ENCODE results near the gene TP53TG5.

The TP53TG5 gene

GRCh38 chr20:45350217-45350616 lies 27.9 kb downstream of the TP53TG5 start:
- Histone ChIP-seq H2BK15ac (replicated peaks; ENCODE audit: low read depth) (no peak overlapping the region), H3K56ac (ENCODE audit: low read length) (no peak overlapping the region), H3K9ac (ENCODE audit: low read length) (no peak overlapping the region), H4K8ac (ENCODE audit: low read depth, low read length) (no peak overlapping the region), H3K27ac (ENCODE audit: low read depth, low read length) (no peak overlapping the region), H2BK5ac (ENCODE audit: low read length) (no peak overlapping the region), H2AK5ac (ENCODE audit: low read length) (no peak overlapping the region), H3K4ac (ENCODE audit: low read depth, low read length) (no peak overlapping the region), H3K36me3 (ENCODE audit: control insufficient read depth, insufficient read depth, low read length) (no peaks in the 10 kb centered on the region), H3K23ac (ENCODE audit: low read length) (no peak overlapping the region), H3K27me3 (ENCODE audit: insufficient read depth, low read length, poor library complexity) (no peaks in the 10 kb centered on the region), H3K79me1 (ENCODE audit: low read length) (peaks cover 9% of the 10 kb centered on the region), H2BK120ac (ENCODE audit: low read depth, low read length) (no peak overlapping the region), H3K79me2 (ENCODE audit: control insufficient read depth, insufficient read depth, low read length) (peaks cover 25% of the 10 kb centered on the region), H3K4me1 (ENCODE audit: control insufficient read depth, low read depth, low read length) (peaks cover 13% of the 10 kb centered on the region), H3K4me2 (ENCODE audit: low read length) (no peak overlapping the region), H4K5ac (ENCODE audit: low read length) (no peak overlapping the region), H3K4me3 (ENCODE audit: low read length) (no peak overlapping the region), H3K18ac (ENCODE audit: low read length) (no peak overlapping the region)
- DNase-seq: no peak
- no CpG with 5 or more reads among the region's 1 CpG for WGBS (ENCODE audit: extremely low coverage, insufficient coverage, low lambda C conversion rate)

GRCh38 chr20:45347936-45348778 lies 30.0 kb downstream of the TP53TG5 start, which contains the start of gene SDC4:
Gene SDC4 (minus strand): TSS chr20:45348424. CDS start chr20:45348384, 40 bp downstream.
- no peak within 1 kb of the TSS for H3K23ac ChIP-seq (ENCODE audit: low read length)
- peak within 1 kb of the TSS; percentile 72 for H3K9ac ChIP-seq (ENCODE audit: low read length)
- no peak within 1 kb of the TSS for H2BK15ac ChIP-seq (replicated peaks; ENCODE audit: low read depth)
- H4K8ac ChIP-seq (ENCODE audit: low read depth, low read length): no peak within 1 kb of the TSS
- H2BK5ac ChIP-seq (ENCODE audit: low read length): peak within 1 kb of the TSS; percentile 45
- H3K27ac ChIP-seq (ENCODE audit: low read depth, low read length): no peak within 1 kb of the TSS
- no peaks in the 10 kb centered on the region for H3K36me3 ChIP-seq (ENCODE audit: control insufficient read depth, insufficient read depth, low read length)
- WGBS (ENCODE audit: extremely low coverage, insufficient coverage, low lambda C conversion rate): no CpG with 5 or more reads among the region's 77 CpGs
- peak within 1 kb of the TSS; percentile 71 for H3K18ac ChIP-seq (ENCODE audit: low read length)
- peak within 1 kb of the TSS; percentile 39 for H3K4me2 ChIP-seq (ENCODE audit: low read length)
- peaks cover 39% of the 10 kb centered on the region for H3K79me2 ChIP-seq (ENCODE audit: control insufficient read depth, insufficient read depth, low read length)
- no peak within 1 kb of the TSS for H2AK5ac ChIP-seq (ENCODE audit: low read length)
- peaks cover 14% of the 10 kb centered on the region for H3K79me1 ChIP-seq (ENCODE audit: low read length)
- peak within 1 kb of the TSS; percentile 82 for H3K4ac ChIP-seq (ENCODE audit: low read depth, low read length)
- peaks cover 30% of the 10 kb centered on the region for H3K4me1 ChIP-seq (ENCODE audit: control insufficient read depth, low read depth, low read length)
- peak within 1 kb of the TSS; percentile 92 for H3K56ac ChIP-seq (ENCODE audit: low read length)
- DNase-seq: peak; percentile 59
- no peaks in the 10 kb centered on the region for H3K27me3 ChIP-seq (ENCODE audit: insufficient read depth, low read length, poor library complexity)
- H3K4me3 ChIP-seq (ENCODE audit: low read length): peak within 1 kb of the TSS; percentile 70
- no peak within 1 kb of the TSS for H4K5ac ChIP-seq (ENCODE audit: low read length)
- no peak within 1 kb of the TSS for H2BK120ac ChIP-seq (ENCODE audit: low read depth, low read length)

DNA sequence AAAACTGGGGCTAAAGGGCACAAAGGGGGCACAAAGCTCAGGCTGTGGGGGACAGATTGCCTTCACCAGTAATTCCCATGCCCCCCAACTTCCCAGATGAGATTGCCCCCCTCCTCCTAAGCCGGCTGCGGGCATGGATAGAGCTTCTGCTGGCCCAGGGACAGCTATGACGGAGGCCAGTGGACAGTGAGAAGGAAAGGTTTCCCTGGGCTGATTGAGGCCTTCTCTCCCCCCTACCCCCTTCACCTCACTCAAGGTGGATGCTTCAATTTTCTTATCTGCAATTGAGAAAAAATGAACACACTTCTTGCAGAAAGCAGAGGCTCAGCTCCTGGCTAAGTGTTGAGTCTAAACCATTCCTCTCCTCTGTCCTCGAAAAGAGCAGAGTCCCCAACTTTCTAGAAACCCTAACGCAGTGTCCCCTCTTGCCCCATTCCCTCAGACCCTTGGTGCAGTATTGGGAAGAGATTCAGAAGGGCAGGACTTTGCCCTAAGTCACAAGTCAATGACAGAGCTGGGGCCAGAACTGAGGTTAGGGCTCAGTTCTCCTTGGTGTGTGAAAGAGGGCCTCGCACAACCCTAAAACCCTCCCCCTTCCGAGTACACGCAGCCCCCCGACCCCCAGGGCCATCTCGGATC lies 30.7 kb downstream of the TP53TG5 start:
- H3K4me1 ChIP-seq (ENCODE audit: control insufficient read depth, low read depth, low read length): peaks cover 37% of the 10 kb centered on the region
- no peak for DNase-seq
- peak overlapping the region; percentile 25 for H3K18ac ChIP-seq (ENCODE audit: low read length)
- H3K4me3 ChIP-seq (ENCODE audit: low read length): peak overlapping the region; percentile 70
- peak overlapping the region; percentile 82 for H3K4ac ChIP-seq (ENCODE audit: low read depth, low read length)
- peak overlapping the region; percentile 39 for H3K4me2 ChIP-seq (ENCODE audit: low read length)
- no peak overlapping the region for H2BK120ac ChIP-seq (ENCODE audit: low read depth, low read length)
- peaks cover 16% of the 10 kb centered on the region for H3K79me1 ChIP-seq (ENCODE audit: low read length)
- H3K79me2 ChIP-seq (ENCODE audit: control insufficient read depth, insufficient read depth, low read length): peaks cover 40% of the 10 kb centered on the region
- H3K27ac ChIP-seq (ENCODE audit: low read depth, low read length): no peak overlapping the region
- no peak overlapping the region for H4K8ac ChIP-seq (ENCODE audit: low read depth, low read length)
- no peak overlapping the region for H3K23ac ChIP-seq (ENCODE audit: low read length)
- no CpG with 5 or more reads among the region's 10 CpGs for WGBS (ENCODE audit: extremely low coverage, insufficient coverage, low lambda C conversion rate)
- no peaks in the 10 kb centered on the region for H3K27me3 ChIP-seq (ENCODE audit: insufficient read depth, low read length, poor library complexity)
- no peak overlapping the region for H2BK15ac ChIP-seq (replicated peaks; ENCODE audit: low read depth)
- H2AK5ac ChIP-seq (ENCODE audit: low read length): no peak overlapping the region
- H4K5ac ChIP-seq (ENCODE audit: low read length): no peak overlapping the region
- H2BK5ac ChIP-seq (ENCODE audit: low read length): peak overlapping the region; percentile 45
- peak overlapping the region; percentile 72 for H3K9ac ChIP-seq (ENCODE audit: low read length)
- no peaks in the 10 kb centered on the region for H3K36me3 ChIP-seq (ENCODE audit: control insufficient read depth, insufficient read depth, low read length)
- peak overlapping the region; percentile 92 for H3K56ac ChIP-seq (ENCODE audit: low read length)

- Histone ChIP-seq H2AK5ac (ENCODE audit: low read length) (no peak overlapping the region), H4K5ac (ENCODE audit: low read length) (no peak overlapping the region), H3K4me3 (ENCODE audit: low read length) (no peak overlapping the region), H3K23ac (ENCODE audit: low read length) (no peak overlapping the region), H4K8ac (ENCODE audit: low read depth, low read length) (no peak overlapping the region), H2BK5ac (ENCODE audit: low read length) (no peak overlapping the region), H3K27ac (ENCODE audit: low read depth, low read length) (no peak overlapping the region), H3K79me1 (ENCODE audit: low read length) (peaks cover 16% of the 10 kb centered on the region), H3K18ac (ENCODE audit: low read length) (no peak overlapping the region), H3K79me2 (ENCODE audit: control insufficient read depth, insufficient read depth, low read length) (peaks cover 40% of the 10 kb centered on the region), H3K9ac (ENCODE audit: low read length) (peak overlapping the region; percentile 72), H3K4me1 (ENCODE audit: control insufficient read depth, low read depth, low read length) (peaks cover 37% of the 10 kb centered on the region), H3K56ac (ENCODE audit: low read length) (peak overlapping the region; percentile 92), H2BK120ac (ENCODE audit: low read depth, low read length) (no peak overlapping the region), H3K36me3 (ENCODE audit: control insufficient read depth, insufficient read depth, low read length) (no peaks in the 10 kb centered on the region), H3K27me3 (ENCODE audit: insufficient read depth, low read length, poor library complexity) (no peaks in the 10 kb centered on the region), H2BK15ac (replicated peaks; ENCODE audit: low read depth) (no peak overlapping the region), H3K4me2 (ENCODE audit: low read length) (peak overlapping the region; percentile 39), H3K4ac (ENCODE audit: low read depth, low read length) (no peak overlapping the region)
- peak; percentile 75 for DNase-seq
- no CpG with 5 or more reads among the region's 5 CpGs for WGBS (ENCODE audit: extremely low coverage, insufficient coverage, low lambda C conversion rate)
Measured at GRCh38 chr20:45346851-45347250, 31.3 kb downstream of the TP53TG5 start.

GRCh38 chr20:45346291-45346718 lies 31.8 kb downstream of the TP53TG5 start:
- Histone ChIP-seq H3K4me1 (ENCODE audit: control insufficient read depth, low read depth, low read length) (peaks cover 41% of the 10 kb centered on the region), H3K79me2 (ENCODE audit: control insufficient read depth, insufficient read depth, low read length) (peaks cover 41% of the 10 kb centered on the region), H3K4me2 (ENCODE audit: low read length) (no peak overlapping the region), H3K18ac (ENCODE audit: low read length) (no peak overlapping the region), H3K56ac (ENCODE audit: low read length) (peak overlapping the region; percentile 8), H3K4me3 (ENCODE audit: low read length) (no peak overlapping the region), H3K27ac (ENCODE audit: low read depth, low read length) (no peak overlapping the region), H4K5ac (ENCODE audit: low read length) (no peak overlapping the region), H2BK5ac (ENCODE audit: low read length) (no peak overlapping the region), H3K4ac (ENCODE audit: low read depth, low read length) (no peak overlapping the region), H2BK15ac (replicated peaks; ENCODE audit: low read depth) (no peak overlapping the region), H2BK120ac (ENCODE audit: low read depth, low read length) (no peak overlapping the region), H3K9ac (ENCODE audit: low read length) (no peak overlapping the region), H3K23ac (ENCODE audit: low read length) (no peak overlapping the region), H2AK5ac (ENCODE audit: low read length) (no peak overlapping the region), H3K36me3 (ENCODE audit: control insufficient read depth, insufficient read depth, low read length) (no peaks in the 10 kb centered on the region), H3K79me1 (ENCODE audit: low read length) (peaks cover 16% of the 10 kb centered on the region), H4K8ac (ENCODE audit: low read depth, low read length) (no peak overlapping the region), H3K27me3 (ENCODE audit: insufficient read depth, low read length, poor library complexity) (no peaks in the 10 kb centered on the region)
- no peak for DNase-seq
- WGBS (ENCODE audit: extremely low coverage, insufficient coverage, low lambda C conversion rate): no CpG with 5 or more reads among the region's 3 CpGs
